ENCODE data around the gene DHH. TPM values are rescaled to one million over a fixed set of nuclear protein-coding genes. Genes with fewer than 3 reads are reported as not detected.

The DHH gene
- total RNA-seq, 2 donors from 2014 or later, result 0.35 to 0.56 TPM

- Histone ChIP-seq H3K27me3 (no peaks in the 10 kb centered on the region), H3K27ac (no peak overlapping the region), H3K36me3 (no peaks in the 10 kb centered on the region), H3K4me1 (peaks cover 0 to 49% of the 10 kb centered on the region in 2 donors), H3K9me3 (no peaks in the 10 kb centered on the region), H3K4me3 (no peak overlapping the region)
- no peak for DNase-seq (ENCODE audit: low spot score)
- no peak for TF ChIP-seq CTCF (IDR thresholded peaks at IDR 0.05)
Observed at GRCh38 chr12:49088932-49089330, 5.7 kb downstream of the DHH start.

- DNase-seq (ENCODE audit: low spot score), result peak; percentile 72
- Histone ChIP-seq H3K27ac (no peak overlapping the region), H3K4me3 (no peak overlapping the region), H3K4me1 (peaks cover 0 to 43% of the 10 kb centered on the region in 2 donors), H3K36me3 (no peaks in the 10 kb centered on the region), H3K9me3 (no peaks in the 10 kb centered on the region), H3K27me3 (no peaks in the 10 kb centered on the region)
- TF ChIP-seq CTCF (IDR thresholded peaks at IDR 0.05), result peak; percentile 76 to 95
Observed at GRCh38 chr12:49088150-49088931, 6.3 kb downstream of the DHH start.

- Histone ChIP-seq H3K27me3 (no peaks in the 10 kb centered on the region), H3K36me3 (no peaks in the 10 kb centered on the region), H3K9me3 (no peaks in the 10 kb centered on the region), H3K4me3 (no peak overlapping the region), H3K4me1 (peaks cover 0 to 26% of the 10 kb centered on the region in 2 donors), H3K27ac (no peak overlapping the region)
- DNase-seq (ENCODE audit: low spot score), result no peak
- TF ChIP-seq CTCF (IDR thresholded peaks at IDR 0.05), result no peak
Observed at GRCh38 chr12:49086116-49086515, 8.5 kb downstream of the DHH start.

GRCh38 chr12:49084438-49084837 is 10.2 kb downstream of the DHH start:
- peaks cover 0 to 9% of the 10 kb centered on the region in 2 donors for H3K4me1 ChIP-seq
- TF ChIP-seq CTCF (IDR thresholded peaks at IDR 0.05), result no peak
- no peak for DNase-seq (ENCODE audit: low spot score)
- H3K27me3 ChIP-seq, result no peaks in the 10 kb centered on the region
- no peak overlapping the region for H3K4me3 ChIP-seq
- H3K27ac ChIP-seq, result no peak overlapping the region
- H3K9me3 ChIP-seq, result no peaks in the 10 kb centered on the region
- no peaks in the 10 kb centered on the region for H3K36me3 ChIP-seq

GRCh38 chr12:49079793-49080192 is 14.8 kb downstream of the DHH start:
- Histone ChIP-seq H3K9me3 (no peaks in the 10 kb centered on the region), H3K27me3 (no peaks in the 10 kb centered on the region), H3K4me1 (no peaks in the 10 kb centered on the region), H3K36me3 (no peaks in the 10 kb centered on the region), H3K4me3 (no peak overlapping the region), H3K27ac (no peak overlapping the region)
- TF ChIP-seq CTCF (IDR thresholded peaks at IDR 0.05), result no peak
- no peak for DNase-seq (ENCODE audit: low spot score)

- Histone ChIP-seq H3K27me3 (no peaks in the 10 kb centered on the region), H3K4me1 (peaks cover 0 to 14% of the 10 kb centered on the region in 2 donors), H3K4me3 (no peak overlapping the region), H3K9me3 (no peaks in the 10 kb centered on the region), H3K27ac (no peak overlapping the region), H3K36me3 (no peaks in the 10 kb centered on the region)
- TF ChIP-seq CTCF (IDR thresholded peaks at IDR 0.05), result no peak
- no peak for DNase-seq (ENCODE audit: low spot score)
Observed at GRCh38 chr12:49070971-49071370, 23.6 kb downstream of the DHH start.
